IMR-90 (cell line): ENCODE data around the gene PCED1B. TPM values are rescaled to one million over a fixed set of nuclear protein-coding genes. Genes with fewer than 3 reads are reported as not detected.

ENCODE experiments used
- ATAC-seq: fragments of 200-7000 bp; cut with Tn5 transposase; 2 replicates; pipeline ENCODE4 v1.9.1; 2020; ENCODE audit warnings: low read depth, mild to moderate bottlenecking, moderate library complexity
- BruUV-seq: library from RNA; stranded (reverse); fragments of 400-500 nt; replicated peaks from 2 replicates; lab custom pipeline; 2021; lab: Mats Ljungman, UMichigan
- CTCF ChIA-PET: fragments of 300-600 bp; formaldehyde crosslinking; extraction: SDS; loops from one replicate; lab custom pipeline; 2021; ENCODE audit warnings: antibody characterized with exemption; lab: Yijun Ruan, JAX
- POLR2A ChIA-PET: fragments of 300-600 bp; sonication (Branson Sonifier 250); formaldehyde crosslinking; loops from one replicate; lab custom pipeline; 2022; ENCODE audit warnings: antibody characterized with exemption; ENCODE audit not compliant: unreplicated experiment; lab: Charles Lee
- DNase-seq: peaks from one replicate; pipeline ENCODE4 v3.0.0; 2013
- H2AFZ ChIP-seq: replicated peaks from 2 replicates; pipeline ENCODE3; 2013; ENCODE audit warnings: low read length, mild to moderate bottlenecking; ENCODE audit not compliant: poor library complexity
- H2AK5ac ChIP-seq: 2 replicates; pipeline ENCODE4 v1.6.1; 2013; ENCODE audit warnings: low read depth, low read length, inconsistent platforms
- H2AK9ac ChIP-seq: replicated peaks from 2 replicates; pipeline ENCODE3; 2013; ENCODE audit warnings: mild to moderate bottlenecking, low read depth, low read length, moderate library complexity; ENCODE audit not compliant: poor library complexity
- H2BK120ac ChIP-seq: 2 replicates; pipeline ENCODE4 v1.6.1; 2013; ENCODE audit warnings: low read depth, low read length, inconsistent platforms
- H2BK15ac ChIP-seq: 3 replicates; pipeline ENCODE4 v1.6.1; 2013; ENCODE audit warnings: low read depth, low read length, inconsistent platforms
- H2BK20ac ChIP-seq: 2 replicates; pipeline ENCODE4 v1.6.1; 2013; ENCODE audit warnings: low read depth, mild to moderate bottlenecking, inconsistent platforms, low read length, moderate library complexity
- H2BK5ac ChIP-seq: 2 replicates; pipeline ENCODE4 v1.6.1; 2013; ENCODE audit warnings: mild to moderate bottlenecking, low read depth, low read length, inconsistent platforms; ENCODE audit not compliant: poor library complexity, severe bottlenecking
- H3K14ac ChIP-seq: replicated peaks from 2 replicates; pipeline ENCODE4 v1.6.1; 2013; ENCODE audit warnings: low read depth, low read length, inconsistent platforms
- H3K18ac ChIP-seq: 2 replicates; pipeline ENCODE4 v1.6.1; 2013; ENCODE audit warnings: low read depth, low read length, control low read depth
- H3K23ac ChIP-seq: 2 replicates; pipeline ENCODE4 v1.6.1; 2013; ENCODE audit warnings: low read depth, low read length, inconsistent platforms
- H3K27ac ChIP-seq: 2 replicates; pipeline ENCODE4 v1.5.1; 2013; ENCODE audit warnings: mild to moderate bottlenecking, control low read depth, low read length; ENCODE audit not compliant: insufficient read depth
- H3K27me3 ChIP-seq: 2 replicates; pipeline ENCODE4 v1.6.1; 2013; ENCODE audit warnings: low read length; ENCODE audit not compliant: control insufficient read depth, insufficient read depth
- H3K36me3 ChIP-seq: 2 replicates; pipeline ENCODE4 v1.6.1; 2013; ENCODE audit warnings: low read length, mixed read lengths; ENCODE audit not compliant: control insufficient read depth, insufficient read depth
- H3K4ac ChIP-seq: 2 replicates; pipeline ENCODE4 v1.6.1; 2013; ENCODE audit warnings: low read depth, low read length, inconsistent platforms
- H3K4me1 ChIP-seq: 2 replicates; pipeline ENCODE4 v1.6.1; 2013; ENCODE audit warnings: low read length, mixed read lengths; ENCODE audit not compliant: control insufficient read depth, insufficient read depth
- H3K4me2 ChIP-seq: 2 replicates; pipeline ENCODE4 v1.6.1; 2013; ENCODE audit warnings: low read depth, mild to moderate bottlenecking, control low read depth, low read length, moderate library complexity
- H3K4me3 ChIP-seq: 2 replicates; pipeline ENCODE4 v1.5.1; 2013; ENCODE audit warnings: low read depth, mild to moderate bottlenecking, control low read depth, low read length, moderate library complexity; ENCODE audit not compliant: insufficient read depth
- H3K56ac ChIP-seq: 2 replicates; pipeline ENCODE4 v1.6.1; 2013; ENCODE audit warnings: low read length, inconsistent platforms; ENCODE audit not compliant: insufficient read depth; ENCODE audit errors: extremely low read depth
- H3K79me1 ChIP-seq, 2 experiments: 2 replicates each; pipeline ENCODE4 v1.6.1; 2013; ENCODE audit warnings: low read length in 2 of 2, inconsistent platforms in 1 of 2, low read depth in 1 of 2
- H3K9ac ChIP-seq: 2 replicates; pipeline ENCODE4 v1.6.1; 2013; ENCODE audit warnings: low read depth, low read length, control low read depth
- H3K9me1 ChIP-seq: 2 replicates; pipeline ENCODE4 v1.6.1; 2013; ENCODE audit warnings: low read length, inconsistent platforms; ENCODE audit not compliant: insufficient read depth
- H3K9me3 ChIP-seq: 2 replicates; pipeline ENCODE4 v1.6.1; 2013; ENCODE audit warnings: low read length; ENCODE audit not compliant: control insufficient read depth, insufficient read depth
- H4K20me1 ChIP-seq: 2 replicates; pipeline ENCODE4 v1.6.1; 2013; ENCODE audit warnings: low read length, inconsistent platforms; ENCODE audit not compliant: insufficient read depth
- H4K5ac ChIP-seq: 2 replicates; pipeline ENCODE4 v1.6.1; 2013; ENCODE audit warnings: mild to moderate bottlenecking, low read depth, low read length, control low read depth
- H4K8ac ChIP-seq, 2 experiments: 2 replicates each; pipeline ENCODE4 v1.6.1; 2013; ENCODE audit warnings: low read depth in 2 of 2, low read length in 2 of 2, control low read depth in 1 of 2, inconsistent platforms in 1 of 2
- H4K91ac ChIP-seq: 2 replicates; pipeline ENCODE4 v1.6.1; 2013; ENCODE audit warnings: low read depth, low read length, inconsistent platforms; ENCODE audit not compliant: insufficient read depth
- BHLHE40 ChIP-seq: fragments of 150-350 bp; IDR thresholded peaks from 2 replicates; pipeline ENCODE4 v1.6.1; 2016; ENCODE audit warnings: mild to moderate bottlenecking, low read depth, low read length
- CEBPB ChIP-seq: IDR thresholded peaks from 2 replicates; pipeline ENCODE4 v1.6.1; 2012; ENCODE audit warnings: low read depth, low read length, improper control_type of control experiment
- CHD1 ChIP-seq: IDR thresholded peaks from 2 replicates; pipeline ENCODE4 v1.6.1; 2012; ENCODE audit warnings: low read depth, low read length, improper control_type of control experiment
- CTCF ChIP-seq: conservative IDR thresholded peaks from 2 replicates; pipeline ENCODE4 v1.5.1; 2012; ENCODE audit warnings: mild to moderate bottlenecking, low read depth, low read length, improper control_type of control experiment
- ELK1 ChIP-seq: fragments of 150-350 bp; IDR thresholded peaks from 2 replicates; pipeline ENCODE4 v1.6.1; 2016; ENCODE audit warnings: low read depth, mild to moderate bottlenecking, low read length, moderate library complexity, borderline replicate concordance
- FOS ChIP-seq: fragments of 150-350 bp; IDR thresholded peaks from 2 replicates; pipeline ENCODE4 v1.6.1; 2016; ENCODE audit warnings: low read depth, low read length
- MAFK ChIP-seq: IDR thresholded peaks from 2 replicates; pipeline ENCODE4 v1.6.1; 2012; ENCODE audit warnings: low read depth, low read length, improper control_type of control experiment
- MAZ ChIP-seq: IDR thresholded peaks from 2 replicates; pipeline ENCODE4 v1.6.1; 2012; ENCODE audit warnings: low read depth, mild to moderate bottlenecking, low read length, improper control_type of control experiment, moderate library complexity, borderline replicate concordance
- MXI1 ChIP-seq: IDR thresholded peaks from 2 replicates; pipeline ENCODE4 v1.6.1; 2012; ENCODE audit warnings: low read depth, mild to moderate bottlenecking, low read length, moderate library complexity, borderline replicate concordance
- NFE2L2 ChIP-seq: fragments of 150-350 bp; IDR thresholded peaks from 2 replicates; pipeline ENCODE4 v1.6.1; 2016; ENCODE audit warnings: low read depth, mild to moderate bottlenecking, low read length
- POLR2A ChIP-seq: IDR thresholded peaks from 2 replicates; pipeline ENCODE4 v1.6.1; 2012; ENCODE audit warnings: mild to moderate bottlenecking, low read depth, low read length
- RAD21 ChIP-seq: IDR thresholded peaks from 2 replicates; pipeline ENCODE4 v1.6.1; 2012; ENCODE audit warnings: low read length, improper control_type of control experiment
- RCOR1 ChIP-seq: IDR thresholded peaks from 2 replicates; pipeline ENCODE4 v1.6.1; 2012; ENCODE audit warnings: mild to moderate bottlenecking, low read length, improper control_type of control experiment; ENCODE audit not compliant: insufficient replicate concordance
- RFX5 ChIP-seq: IDR thresholded peaks from 2 replicates; pipeline ENCODE4 v1.8.0; 2012; ENCODE audit warnings: low read depth, mild to moderate bottlenecking, low read length, moderate library complexity
- SMC3 ChIP-seq: fragments of 150-350 bp; IDR thresholded peaks from 2 replicates; pipeline ENCODE4 v1.6.1; 2016; ENCODE audit warnings: low read depth, mild to moderate bottlenecking, antibody characterized with exemption, low read length, moderate library complexity
- USF2 ChIP-seq: fragments of 150-350 bp; IDR thresholded peaks from 2 replicates; pipeline ENCODE4 v1.6.1; 2017; ENCODE audit warnings: mild to moderate bottlenecking, antibody characterized with exemption, low read length, low read depth
- WGBS, 2 experiments: methylation state at CpG; one replicate each; pipeline versions ENCODE4 v1.1.5 to v1.1.7; 2013; ENCODE audit warnings: missing lambda C conversion rate in 2 of 2; ENCODE audit not compliant: insufficient read length in 1 of 2; ENCODE audit errors: extremely low coverage in 2 of 2; 5-methylcytosine and 5-hydroxymethylcytosine counted together
- dilution Hi-C: fragments of 300-500 bp; cut with HindIII; formaldehyde crosslinking; loops from one replicate; pipeline ENCODE4 v1.14.3; 2018; ENCODE audit warnings: low sequenced_read_pairs; ENCODE audit not compliant: unreplicated experiment
- in situ Hi-C: fragments of 300-500 bp; cut with MboI; formaldehyde crosslinking; loops from 3 replicates; pipeline ENCODE4 v1.14.3; 2019; ENCODE audit warnings: low sequenced_read_pairs, inconsistent platforms, mixed read lengths
- intact Hi-C: fragments of 100-400 bp; cut with micrococcal nuclease; formaldehyde crosslinking; loops from 2 replicates; pipeline ENCODE4 v1.10.0; 2022
- polyA plus RNA-seq, 3 experiments: library from polyadenylated mRNA; depleted of rRNA; stranded (reverse); fragments of >200 nt; gene quantifications; 2 replicates each; pipeline ENCODE4 v1.2.3, GENCODE V29; 2012; ENCODE audit warnings: low replicate concordance in 1 of 3
- total RNA-seq: library from RNA; depleted of rRNA; stranded (reverse); fragments of >200 nt; gene quantifications from 2 replicates; pipeline ENCODE4 v1.2.3, GENCODE V29; 2012

PCED1B gene
- total and polyA plus RNA-seq, 2 of the 4 experiments (the other 2 are of a cell fraction): 0.36 to 2.6 TPM

GRCh38 chr12:47091009-47091408, 11.6 kb downstream of the PCED1B start:
- Histone ChIP-seq H4K8ac (no peak overlapping the region), H3K14ac (no peak overlapping the region), H3K4me2 (no peak overlapping the region), H2BK20ac (no peak overlapping the region), H3K79me1 (peaks cover 0 to 19% of the 10 kb centered on the region in 2 experiments; a peak in 2 of 4 replicates), H3K27me3 (no peaks in the 10 kb centered on the region), H2AK9ac (no peak overlapping the region), H2BK120ac (no peak overlapping the region), H3K23ac (no peak overlapping the region), H3K18ac (no peak overlapping the region), H3K4ac (no peak overlapping the region), H3K4me1 (peaks cover 9% of the 10 kb centered on the region), H4K91ac (no peak overlapping the region), H3K4me3 (no peak overlapping the region), H3K56ac (no peak overlapping the region), H3K9me3 (no peaks in the 10 kb centered on the region), H3K9ac (no peak overlapping the region), H2AFZ (no peak overlapping the region), H4K20me1 (no peaks in the 10 kb centered on the region), H2AK5ac (no peak overlapping the region), H4K5ac (no peak overlapping the region), H3K9me1 (no peaks in the 10 kb centered on the region), H2BK15ac (no peak overlapping the region), H2BK5ac (no peak overlapping the region), H3K27ac (no peak overlapping the region), H3K36me3 (no peaks in the 10 kb centered on the region)
- ATAC-seq (no peak), DNase-seq (no peak)
- ChIA-PET CTCF (no interaction called here), POLR2A (no interaction called here)
- in situ Hi-C loops: no loop called here
- dilution Hi-C loops: no loop called here
- no CpG with 5 or more reads among the region's 2 CpGs for WGBS, 2 experiments
- intact Hi-C loops: no loop called here
- no peak for TF ChIP-seq USF2
- TF ChIP-seq MXI1: no peak
- no peak for TF ChIP-seq CTCF
- no peak for TF ChIP-seq RCOR1
- no peak for TF ChIP-seq SMC3
- no peak for TF ChIP-seq MAFK
- no peak for TF ChIP-seq BHLHE40
- no peak for TF ChIP-seq MAZ
- TF ChIP-seq POLR2A: no peak
- TF ChIP-seq RFX5: no peak
- no peak for TF ChIP-seq FOS
- TF ChIP-seq CEBPB: no peak
- no peak for TF ChIP-seq NFE2L2
- TF ChIP-seq ELK1: no peak
- no peak for TF ChIP-seq CHD1
- TF ChIP-seq RAD21: no peak
- no TSS peak for BruUV-seq
